NCI-H69 (cell line): ENCODE data around the gene SOX15.
"Not testable (repeated sequence)": the region's sequence is repeated elsewhere in the genome, so short reads cannot be mapped to it uniquely, and the experiment has no call there.

Experiments
- DNase-seq: peaks from one replicate; lab custom pipeline; 2025; lab: John Stamatoyannopoulos, UW

SOX15 gene

DNA sequence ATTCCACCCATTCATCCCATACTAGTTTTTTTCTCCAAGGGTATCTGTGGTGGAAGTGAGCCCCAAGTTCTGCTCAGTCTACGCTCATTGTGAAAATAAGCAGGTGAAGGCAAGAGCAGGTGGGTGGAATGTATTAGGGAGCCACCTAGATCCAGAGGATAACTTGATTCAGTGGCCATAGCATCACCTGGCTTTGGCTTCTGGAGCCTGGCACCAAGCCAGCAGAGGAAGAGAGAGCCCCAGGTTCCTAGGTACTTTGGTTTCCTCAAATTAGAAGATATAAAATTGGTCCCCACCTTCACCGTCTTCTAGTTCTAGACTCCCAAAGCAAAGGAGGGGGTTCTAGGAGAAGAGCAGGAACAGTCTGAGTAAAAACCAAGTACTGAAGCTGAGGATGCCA lies 20.7 kb upstream of the SOX15 start:
- peak; percentile 13 for DNase-seq

DNA sequence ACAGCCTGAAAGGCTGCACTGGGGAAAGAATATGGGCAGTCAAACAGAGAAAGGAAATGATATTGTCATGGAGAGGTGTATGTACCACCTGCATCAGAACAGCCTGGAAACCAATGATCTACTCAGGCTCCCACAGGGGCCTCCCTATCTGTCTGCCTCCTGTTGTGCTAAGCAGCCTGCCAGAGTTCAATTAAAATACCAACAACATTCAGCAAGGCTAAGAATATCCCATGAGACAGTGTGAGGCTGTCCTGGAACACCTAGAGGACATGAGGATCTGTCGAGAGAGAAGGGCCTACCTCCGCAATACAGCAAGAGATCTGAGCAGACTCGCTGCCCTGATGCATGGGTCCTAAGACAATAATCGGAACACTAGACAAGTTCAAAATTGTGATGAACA lies 16.4 kb upstream of the SOX15 start:
- no peak for DNase-seq

DNA sequence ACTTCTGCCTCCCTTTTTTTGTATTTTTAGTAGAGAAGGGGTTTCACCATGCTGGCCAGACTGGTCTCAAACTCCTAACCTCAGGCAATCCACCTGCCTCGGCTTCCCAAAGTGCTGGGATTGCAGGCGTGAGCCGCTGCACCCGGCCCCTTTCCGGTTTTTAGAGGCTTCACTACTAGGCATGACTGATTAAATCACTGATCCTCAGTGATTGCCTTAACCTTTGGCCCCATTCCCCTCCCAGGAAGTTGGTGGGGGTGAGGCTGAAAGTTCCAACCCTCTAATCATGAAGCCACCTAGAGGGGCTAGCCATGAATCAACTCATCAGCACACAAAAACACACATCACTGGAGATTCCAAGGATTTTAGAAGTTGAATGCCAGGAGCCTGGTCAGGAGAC lies 7.7 kb upstream of the SOX15 start:
- not testable (repeated sequence) for DNase-seq

DNA sequence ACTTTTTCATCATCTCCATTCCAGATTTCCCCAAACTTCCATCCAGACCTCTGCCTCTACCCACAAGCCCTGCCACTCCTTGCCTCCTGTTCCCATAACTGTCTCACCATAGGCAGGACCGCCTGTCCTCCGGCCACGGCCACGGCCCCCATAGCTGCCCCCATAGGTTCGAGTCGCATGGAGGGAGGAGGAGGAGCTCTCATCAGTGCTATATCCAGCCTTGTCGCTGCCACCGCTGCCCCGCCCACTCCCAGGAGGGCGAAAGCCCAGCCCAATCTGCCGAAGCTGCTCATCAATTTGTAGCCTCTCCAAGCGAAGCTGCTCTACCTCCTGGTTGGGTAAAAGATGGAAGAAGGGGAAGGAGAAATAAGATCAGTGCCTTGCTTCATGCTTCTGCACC lies 3.4 kb upstream of the SOX15 start:
- DNase-seq: no peak

DNA sequence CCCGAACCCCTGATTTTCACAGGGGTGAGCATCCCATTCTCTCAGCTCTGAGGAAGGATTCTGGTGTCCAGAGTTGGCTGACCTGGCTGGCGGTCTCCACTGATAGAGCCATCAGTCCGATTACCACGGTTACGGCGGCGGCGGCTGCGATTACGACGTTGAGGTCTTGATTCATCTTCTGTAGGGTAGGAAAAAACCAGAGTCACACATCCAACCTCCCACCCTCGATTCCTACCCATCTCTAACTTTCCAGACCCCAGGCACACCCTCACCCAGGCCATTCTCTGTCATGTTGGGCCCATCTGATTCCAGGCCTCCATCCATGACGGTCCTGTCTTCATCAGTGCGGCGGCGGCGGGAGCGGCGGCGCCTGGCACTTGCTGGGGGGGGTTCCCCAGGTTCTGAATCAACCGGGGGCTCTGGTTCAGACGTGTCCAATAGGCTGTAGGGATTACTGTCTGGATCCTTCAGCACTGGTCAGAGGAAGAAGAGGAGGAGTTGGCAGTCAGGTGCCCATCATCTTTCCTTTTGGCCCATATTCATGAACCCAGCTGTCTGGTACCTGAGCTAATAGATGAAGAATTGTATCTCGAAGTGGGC lies 2.6 kb upstream of the SOX15 start:
- no peak for DNase-seq

DNA sequence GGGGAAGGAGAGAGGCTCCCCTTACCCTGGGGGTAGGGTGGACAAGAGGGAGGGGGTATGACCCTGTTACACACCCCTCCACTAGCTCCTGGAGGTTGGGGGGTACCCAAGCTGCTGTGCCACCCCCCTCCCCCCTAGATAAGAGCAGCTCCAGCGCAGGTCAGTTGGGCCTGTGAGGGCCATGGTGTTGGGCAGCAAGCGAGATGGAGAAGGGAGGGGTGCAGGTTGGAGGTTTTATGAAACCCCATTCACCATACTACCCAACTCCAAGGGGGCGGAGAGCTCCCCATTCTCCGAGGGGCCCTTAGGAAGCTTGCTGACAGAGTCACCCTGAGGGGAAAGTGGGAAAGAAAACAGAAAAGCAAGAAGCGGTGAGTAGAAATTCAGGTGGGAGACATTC lies 1.7 kb upstream of the SOX15 start:
- DNase-seq: no peak

DNA sequence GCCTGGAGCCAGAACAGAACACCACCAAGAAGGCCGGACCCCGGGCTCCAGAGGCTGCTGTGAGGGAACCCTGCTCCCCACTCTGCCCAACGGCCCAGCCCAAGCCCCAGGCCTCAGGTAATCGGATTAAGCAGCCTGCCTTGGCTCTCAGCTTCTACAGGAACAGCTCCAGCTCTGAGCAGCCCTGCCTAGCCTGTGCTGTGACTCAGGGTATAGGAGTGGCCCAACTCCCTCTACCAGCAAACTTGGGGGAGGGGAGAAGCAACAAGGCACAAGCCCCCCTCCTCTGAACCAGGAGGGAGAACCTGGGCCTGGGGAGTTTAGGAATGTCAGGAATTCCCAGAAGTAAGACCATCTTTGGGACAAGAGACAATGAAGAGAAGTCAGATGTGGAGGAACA lies 849 bp upstream of the SOX15 start:
- no peak for DNase-seq

DNA sequence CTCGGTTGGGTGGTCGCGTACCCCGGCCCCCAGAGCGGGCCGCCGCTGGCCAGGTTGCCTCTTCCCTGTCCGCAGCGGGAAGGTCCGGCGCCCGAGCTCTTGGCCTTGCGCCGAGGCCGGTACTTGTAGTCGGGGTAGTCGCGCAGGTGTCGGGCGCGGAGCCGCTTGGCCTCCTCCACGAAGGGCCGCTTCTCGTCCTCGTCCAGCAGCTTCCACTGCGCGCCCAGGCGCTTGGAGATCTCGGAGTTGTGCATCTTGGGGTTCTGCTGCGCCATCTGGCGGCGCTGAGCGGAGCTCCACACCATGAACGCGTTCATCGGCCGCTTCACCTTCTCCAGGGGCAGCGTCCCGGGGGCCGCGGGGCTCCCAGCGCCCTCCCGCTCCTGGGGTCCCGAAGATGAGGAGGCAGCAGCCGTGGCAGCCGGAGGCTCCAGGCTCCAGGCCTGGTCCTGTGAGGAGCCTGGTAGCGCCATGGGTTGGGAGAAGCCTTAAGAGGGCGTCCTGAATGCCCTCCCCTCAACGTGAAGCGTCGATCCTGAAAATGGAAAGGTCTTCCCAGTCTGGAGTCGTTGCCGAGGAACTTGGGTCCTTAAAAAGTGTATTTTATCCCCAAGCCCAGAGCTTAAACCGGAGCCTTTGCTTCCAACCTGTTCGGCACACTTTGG lies 558 bp downstream of the SOX15 start:
- DNase-seq: no peak

DNA sequence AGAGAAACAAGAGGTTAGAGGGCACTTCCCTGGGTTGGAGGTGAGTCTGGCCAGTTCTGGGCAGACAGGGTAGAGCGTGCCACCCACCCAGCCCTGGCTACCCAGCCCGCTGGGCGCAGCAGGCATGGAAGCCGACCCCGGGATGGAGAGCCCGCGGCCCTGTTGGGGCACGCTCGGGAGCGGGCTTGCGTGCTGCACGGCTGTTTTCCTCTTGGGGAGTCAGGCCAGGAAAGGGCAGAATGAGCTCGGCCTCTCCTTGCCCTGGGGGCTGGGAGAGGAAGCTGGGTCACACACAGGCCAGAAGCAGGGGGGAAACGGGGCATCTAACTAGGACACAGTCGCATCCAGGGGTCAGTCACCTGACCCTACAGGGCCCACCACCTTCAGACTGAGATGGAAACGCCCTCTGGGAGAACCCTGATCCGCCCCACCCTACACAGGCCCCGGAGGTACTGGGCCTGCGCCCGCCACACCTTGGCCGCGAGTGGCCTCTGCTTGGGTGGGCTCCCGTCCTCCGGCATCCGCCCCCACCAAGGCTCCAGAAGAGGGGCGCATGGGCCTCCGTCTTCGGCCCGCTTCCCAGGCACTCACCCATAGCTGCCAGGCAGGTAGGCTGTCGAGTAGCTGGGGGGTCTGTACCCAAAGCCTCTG lies 1.2 kb downstream of the SOX15 start:
- DNase-seq: no peak

DNA sequence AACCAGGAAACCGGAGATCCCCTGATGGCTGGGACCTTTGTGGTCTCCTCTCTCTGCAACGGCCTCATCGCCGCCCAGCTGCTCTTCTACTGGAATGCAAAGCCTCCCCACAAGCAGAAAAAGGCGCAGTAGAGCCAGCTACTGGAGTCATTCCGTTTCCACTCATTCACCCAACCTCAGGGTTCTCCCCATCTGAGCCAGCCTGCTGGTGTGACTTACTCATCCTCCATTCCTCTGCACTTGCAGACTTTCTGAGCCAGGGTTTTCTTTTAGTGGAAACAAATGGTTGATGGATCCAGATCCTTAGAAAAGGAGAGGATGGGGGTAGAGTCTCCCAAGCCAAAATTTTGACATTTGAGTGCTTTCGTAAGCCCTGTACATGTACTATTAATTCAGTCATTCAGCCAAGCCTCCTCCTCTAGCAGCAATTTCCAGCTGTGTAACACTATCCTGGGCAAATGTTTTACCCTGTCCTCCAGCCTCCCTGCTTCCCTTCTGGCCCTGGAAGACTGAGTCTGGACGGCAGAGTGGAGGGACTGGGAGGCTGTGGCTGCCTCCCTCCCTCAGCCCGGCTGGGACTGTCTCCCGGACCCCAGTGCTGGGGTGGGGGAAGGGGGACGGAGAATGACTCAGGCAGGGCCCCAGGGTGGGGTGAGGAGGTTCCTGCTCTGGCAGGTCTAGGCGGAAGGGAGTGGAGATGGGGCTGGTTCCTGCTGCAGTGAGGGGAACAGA lies 2.3 kb downstream of the SOX15 start:
- DNase-seq: no peak

DNA sequence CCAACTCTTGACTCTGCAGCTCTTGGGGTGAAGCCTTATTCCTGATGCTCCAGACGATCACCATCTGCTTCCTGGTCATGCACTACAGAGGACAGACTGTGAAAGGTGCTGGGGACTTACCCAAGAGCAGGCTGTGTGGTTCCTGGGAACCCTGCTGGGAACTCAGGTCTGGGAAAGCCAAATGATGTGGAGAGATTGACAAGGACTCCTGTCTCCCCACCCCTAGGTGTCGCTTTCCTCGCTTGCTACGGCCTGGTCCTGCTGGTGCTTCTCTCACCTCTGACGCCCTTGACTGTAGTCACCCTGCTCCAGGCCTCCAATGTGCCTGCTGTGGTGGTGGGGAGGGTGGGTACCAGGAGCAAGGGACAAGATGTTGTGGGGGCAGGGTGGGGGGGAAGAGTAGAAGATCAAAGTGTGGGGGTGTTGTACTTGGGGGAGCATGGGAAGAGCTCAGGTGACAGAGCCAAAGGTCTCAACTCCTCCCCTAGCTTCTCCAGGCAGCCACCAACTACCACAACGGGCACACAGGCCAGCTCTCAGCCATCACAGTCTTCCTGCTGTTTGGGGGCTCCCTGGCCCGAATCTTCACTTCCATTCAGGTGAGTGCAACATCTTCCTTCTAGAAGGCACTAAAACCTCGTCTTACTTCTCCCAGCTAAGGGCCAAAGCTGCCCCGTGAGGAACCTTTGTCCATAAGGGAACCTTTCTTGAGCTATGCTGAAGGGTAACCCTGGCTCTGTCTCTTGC lies 3.0 kb downstream of the SOX15 start:
- DNase-seq: no peak

DNA sequence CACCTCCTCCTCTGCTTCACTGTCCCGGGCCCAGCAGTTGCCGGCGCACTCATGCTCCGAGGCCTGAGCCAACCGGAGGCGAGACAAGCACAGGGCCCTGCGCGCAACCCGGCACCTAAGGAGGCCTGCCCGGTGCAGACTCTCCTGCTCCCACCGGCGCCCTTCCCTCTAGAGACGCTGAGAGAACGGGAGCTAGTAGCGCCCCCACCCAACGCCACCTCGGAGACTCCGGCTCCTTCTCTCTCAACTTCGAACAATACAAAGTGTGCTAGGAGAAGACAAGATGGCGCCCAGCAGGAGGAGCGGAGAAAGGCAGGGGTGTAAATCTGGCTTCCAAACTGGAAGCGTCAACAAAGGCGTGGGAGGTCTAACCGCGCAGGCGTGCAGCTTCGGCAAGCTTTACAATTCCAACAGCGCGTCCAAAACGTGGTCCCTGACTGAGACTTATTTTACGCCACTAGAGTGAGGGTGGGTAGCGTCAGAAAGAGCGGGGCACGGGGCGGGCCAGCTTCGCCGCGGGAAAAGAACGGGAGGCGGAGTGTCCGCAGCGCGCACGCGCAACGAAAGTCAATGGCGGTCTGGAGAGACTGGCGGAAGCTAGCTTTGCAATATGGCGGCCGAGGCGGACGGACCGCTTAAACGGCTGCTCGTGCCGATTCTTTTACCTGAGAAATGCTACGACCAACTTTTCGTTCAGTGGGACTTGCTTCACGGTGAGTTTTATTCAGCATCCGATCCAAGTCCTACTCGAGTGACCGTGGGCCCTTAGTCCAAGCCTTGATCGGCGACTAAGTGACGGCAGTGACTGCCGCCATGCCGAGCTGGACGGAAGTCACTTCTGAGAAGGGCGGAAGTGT lies 6.4 kb downstream of the SOX15 start, which contains the start of gene MPDU1:
Gene MPDU1, plus strand, starts transcription at position 600 of the 857 bp plus-strand sequence. Its CDS starts 11 bp downstream, at position 611.
- peak; percentile 96 for DNase-seq

DNA sequence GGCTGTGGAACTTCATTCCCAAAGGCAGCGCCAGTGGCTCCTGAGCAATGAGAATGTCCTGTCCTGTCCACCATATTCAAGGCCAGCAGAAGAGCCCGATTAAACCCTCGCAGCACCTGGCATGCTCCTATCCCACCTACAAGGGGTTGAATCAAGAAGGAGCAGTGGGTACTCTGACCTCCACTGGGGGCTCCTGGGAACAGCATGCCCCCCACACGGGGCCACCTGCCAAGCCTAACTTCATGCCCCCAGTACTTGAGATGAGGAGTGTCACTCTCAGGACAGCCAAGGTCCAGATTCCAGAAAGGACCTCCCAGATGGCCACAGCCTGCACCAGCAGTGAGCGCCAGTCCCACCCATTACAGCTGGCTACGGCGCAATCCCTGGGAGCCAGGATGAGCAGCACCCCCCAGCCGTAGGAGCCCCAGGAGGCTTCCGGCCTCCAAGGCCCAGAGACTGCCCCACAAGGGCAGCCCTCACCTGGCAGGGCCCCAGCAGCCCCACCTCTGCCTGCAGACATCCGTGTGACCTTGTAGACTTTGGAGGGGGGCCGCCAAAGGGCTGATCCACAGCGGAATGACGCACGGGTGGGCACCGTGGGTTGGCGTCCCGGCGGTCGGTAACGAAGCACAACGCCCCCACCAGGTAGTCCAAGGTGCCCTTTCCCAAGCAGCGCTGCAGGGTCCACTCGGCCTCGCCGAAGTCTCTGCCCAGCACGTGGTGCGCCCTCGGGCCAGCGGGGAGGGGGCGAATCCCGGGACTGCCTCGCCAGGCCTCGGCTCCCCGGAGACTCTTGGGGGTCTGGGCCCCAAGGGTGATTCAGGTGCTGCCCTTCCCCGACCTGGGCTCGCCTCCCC lies 7.3 kb downstream of the SOX15 start:
- no peak for DNase-seq

DNA sequence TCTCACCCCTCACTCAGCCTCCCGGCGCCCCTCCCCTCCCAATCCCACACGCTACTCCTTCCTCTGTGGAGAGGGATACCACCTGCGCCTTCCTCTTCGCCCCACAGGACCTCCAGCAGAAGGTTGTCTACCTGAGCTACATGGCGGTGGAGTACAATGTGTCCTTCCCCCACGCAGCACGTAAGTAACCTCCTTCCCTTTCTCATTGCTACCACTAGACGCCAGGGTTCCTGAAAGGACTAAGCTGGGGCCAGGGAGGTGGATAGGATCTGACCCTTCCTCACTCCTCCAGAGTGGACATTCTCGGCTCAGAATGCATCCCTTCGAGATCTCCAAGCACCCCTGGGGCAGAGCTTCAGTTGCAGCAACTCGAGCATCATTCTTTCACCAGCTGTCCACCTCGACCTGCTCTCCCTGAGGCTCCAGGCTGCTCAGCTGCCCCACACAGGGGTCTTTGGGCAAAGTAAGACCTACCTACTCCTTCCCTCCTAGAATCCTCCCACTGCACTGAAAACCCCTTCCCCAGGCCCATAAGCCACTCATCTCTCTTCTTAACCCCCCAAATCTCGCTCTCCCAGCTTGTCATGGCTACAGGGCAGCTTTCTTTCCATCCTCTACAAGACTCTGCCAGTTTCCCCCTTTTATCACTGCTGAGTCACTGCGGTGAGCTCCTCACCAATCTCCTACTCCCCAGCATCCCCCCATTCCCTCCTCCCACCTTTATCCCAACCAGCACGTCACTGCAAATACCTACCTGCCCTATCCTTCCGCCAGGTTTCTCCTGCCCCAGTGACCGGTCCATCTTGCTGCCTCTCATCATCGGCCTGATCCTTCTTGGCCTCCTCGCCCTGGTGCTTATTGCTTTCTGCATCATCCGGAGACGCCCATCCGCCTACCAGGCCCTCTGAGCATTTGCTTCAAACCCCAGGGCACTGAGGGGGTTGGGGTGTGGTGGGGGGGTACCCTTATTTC lies 9.0 kb downstream of the SOX15 start:
- no peak for DNase-seq

DNA sequence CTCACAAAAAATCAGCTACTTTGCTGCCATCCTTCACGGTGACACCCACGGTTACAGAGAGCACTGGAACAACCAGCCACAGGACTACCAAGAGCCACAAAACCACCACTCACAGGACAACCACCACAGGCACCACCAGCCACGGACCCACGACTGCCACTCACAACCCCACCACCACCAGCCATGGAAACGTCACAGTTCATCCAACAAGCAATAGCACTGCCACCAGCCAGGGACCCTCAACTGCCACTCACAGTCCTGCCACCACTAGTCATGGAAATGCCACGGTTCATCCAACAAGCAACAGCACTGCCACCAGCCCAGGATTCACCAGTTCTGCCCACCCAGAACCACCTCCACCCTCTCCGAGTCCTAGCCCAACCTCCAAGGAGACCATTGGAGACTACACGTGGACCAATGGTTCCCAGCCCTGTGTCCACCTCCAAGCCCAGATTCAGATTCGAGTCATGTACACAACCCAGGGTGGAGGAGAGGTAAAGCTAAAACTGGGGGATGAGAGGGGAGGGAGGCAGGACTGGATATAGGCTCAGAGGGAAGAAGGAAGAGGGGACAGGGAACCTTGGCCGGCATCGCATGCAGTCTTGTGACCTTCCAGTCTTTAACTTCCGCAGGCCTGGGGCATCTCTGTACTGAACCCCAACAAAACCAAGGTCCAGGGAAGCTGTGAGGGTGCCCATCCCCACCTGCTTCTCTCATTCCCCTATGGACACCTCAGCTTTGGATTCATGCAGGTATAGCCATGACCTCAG lies 9.9 kb downstream of the SOX15 start:
- DNase-seq: no peak

DNA sequence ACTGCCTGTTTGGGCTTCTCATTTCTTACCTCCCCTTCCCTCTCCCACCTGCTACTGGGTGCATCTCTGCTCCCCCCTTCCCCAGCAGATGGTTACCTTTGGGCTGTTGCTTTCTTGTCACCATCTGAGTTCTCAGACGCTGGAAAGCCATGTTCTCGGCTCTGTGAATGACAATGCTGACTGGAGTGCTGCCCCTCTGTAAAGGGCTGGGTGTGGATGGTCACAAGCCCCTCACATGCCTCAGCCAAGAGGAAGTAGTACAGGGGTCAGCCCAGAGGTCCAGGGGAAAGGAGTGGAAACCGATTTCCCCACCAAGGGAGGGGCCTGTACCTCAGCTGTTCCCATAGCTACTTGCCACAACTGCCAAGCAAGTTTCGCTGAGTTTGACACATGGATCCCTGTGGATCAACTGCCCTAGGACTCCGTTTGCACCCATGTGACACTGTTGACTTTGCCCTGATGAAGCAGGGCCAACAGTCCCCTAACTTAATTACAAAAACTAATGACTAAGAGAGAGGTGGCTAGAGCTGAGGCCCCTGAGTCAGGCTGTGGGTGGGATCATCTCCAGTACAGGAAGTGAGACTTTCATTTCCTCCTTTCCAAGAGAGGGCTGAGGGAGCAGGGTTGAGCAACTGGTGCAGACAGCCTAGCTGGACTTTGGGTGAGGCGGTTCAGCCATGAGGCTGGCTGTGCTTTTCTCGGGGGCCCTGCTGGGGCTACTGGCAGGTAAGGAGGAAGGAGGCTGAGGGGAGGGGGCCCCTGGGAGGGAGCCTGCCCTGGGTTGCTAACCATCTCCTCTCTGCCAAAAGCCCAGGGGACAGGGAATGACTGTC lies 10.7 kb downstream of the SOX15 start, which contains the start of gene CD68:
Gene CD68, plus strand, starts transcription at position 638 of the 833 bp plus-strand sequence. Its CDS starts 40 bp downstream, at position 678.
- peak; percentile 64 for DNase-seq
